ENCODE data around the gene CYB561.

GRCh38 chr17:63398680-63399079 lies 47.4 kb downstream of the CYB561 start:
- no peak for TF ChIP-seq CTCF (IDR thresholded peaks at IDR 0.05)
- TF ChIP-seq POLR2A (IDR thresholded peaks at IDR 0.05), result no peak

All from lower leg skin (tissue), 3 donors.